Testis (tissue), 3 donors: Measurements from ENCODE around the gene MSI2. TPM values are rescaled to one million over a fixed set of nuclear protein-coding genes. Genes with fewer than 3 reads are reported as not detected.

Experiments used
- DNase-seq: peaks from one replicate; pipeline ENCODE4 v3.0.0-alpha.2; 2019
- H3K27ac ChIP-seq, 2 donors: fragments of 200-600 bp; sonication (generic); one replicate each; pipeline ENCODE4 v1.5.1; 2019
- H3K27me3 ChIP-seq: fragments of 200-600 bp; sonication (generic); one replicate; pipeline ENCODE4 v1.5.1; 2019
- H3K36me3 ChIP-seq: fragments of 200-600 bp; sonication (generic); one replicate; pipeline ENCODE4 v1.5.1; 2017; ENCODE audit warnings: low read depth; ENCODE audit errors: missing control alignments
- H3K4me1 ChIP-seq: fragments of 200-600 bp; sonication (generic); one replicate; pipeline ENCODE4 v1.5.1; 2019
- H3K4me3 ChIP-seq, 2 donors: fragments of 200-600 bp; sonication (generic); one replicate each; pipeline ENCODE4 v1.5.1; 2017 to 2019
- H3K9me3 ChIP-seq: fragments of 200-600 bp; sonication (generic); one replicate; pipeline ENCODE4 v1.5.1; 2017
- POLR2A ChIP-seq: fragments of 450-650 bp; IDR thresholded peaks from one replicate; pipeline ENCODE4 v1.6.1; 2017; ENCODE audit warnings: antibody characterized with exemption, mild to moderate bottlenecking, moderate library complexity
- WGBS, 2 donors: methylation state at CpG; one replicate each; pipeline ENCODE4 v1.1.5; 2018; 5-methylcytosine and 5-hydroxymethylcytosine counted together
- intact Hi-C: fragments of 100-400 bp; cut with DNase I; formaldehyde crosslinking; loops from one replicate; pipeline ENCODE4 v1.15.1; 2023; ENCODE audit warnings: low total_unique reads
- polyA plus RNA-seq: library from polyadenylated mRNA; stranded (reverse); fragments of 350-450 nt; fragmentation: Illumina TruSeq; extraction: RNeasy Lipid Tissue Mini Kit (QIAGEN cat#74804); gene quantifications from one replicate; pipeline ENCODE4 v1.2.3, GENCODE V29; 2014; ENCODE audit warnings: low read depth, low replicate concordance; ENCODE audit not compliant: insufficient read depth
- total RNA-seq, 2 donors: library from RNA; depleted of rRNA; stranded (reverse); fragments of >200 nt; gene quantifications; one replicate each; pipeline ENCODE4 v1.2.3, GENCODE V29; 2016
- TF ChIP-seq, protein P1 (sequence below), 3 experiments: fragments of 450-650 bp in 2 of 3; fragments of 200-600 bp in 1 of 3; sonication (generic) in 1 of 3; IDR thresholded peaks; one replicate each; pipeline ENCODE4 v1.5.1; 2016 to 2019; ENCODE audit warnings: antibody characterized with exemption in 3 of 3, mild to moderate bottlenecking in 2 of 3, moderate library complexity in 1 of 3

Gene MSI2
- total and polyA plus RNA-seq, 3 donors from 2014 or later, result 46.5 to 106 (median 76.6) TPM

DNA sequence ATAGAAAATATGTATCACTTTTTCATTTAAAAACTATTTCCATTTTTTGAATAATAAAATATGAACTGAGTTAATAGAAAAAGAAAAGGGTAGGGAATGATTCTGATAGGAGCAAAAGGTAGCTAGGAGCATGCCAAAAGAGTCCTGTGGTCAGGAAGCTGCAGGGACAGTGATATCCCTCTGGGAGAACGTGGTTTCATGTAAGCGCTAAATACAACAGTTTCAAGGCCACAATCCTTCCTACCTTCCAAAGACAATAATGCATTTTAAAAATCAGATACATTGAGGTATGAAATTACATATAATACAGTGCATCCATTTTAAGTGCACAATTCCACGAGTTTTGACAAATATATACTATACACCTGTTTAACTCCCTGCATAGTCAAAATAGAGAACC is 432.9 kb downstream of the MSI2 start:
- no peak for TF ChIP-seq POLR2A
- TF ChIP-seq, protein P1, sequence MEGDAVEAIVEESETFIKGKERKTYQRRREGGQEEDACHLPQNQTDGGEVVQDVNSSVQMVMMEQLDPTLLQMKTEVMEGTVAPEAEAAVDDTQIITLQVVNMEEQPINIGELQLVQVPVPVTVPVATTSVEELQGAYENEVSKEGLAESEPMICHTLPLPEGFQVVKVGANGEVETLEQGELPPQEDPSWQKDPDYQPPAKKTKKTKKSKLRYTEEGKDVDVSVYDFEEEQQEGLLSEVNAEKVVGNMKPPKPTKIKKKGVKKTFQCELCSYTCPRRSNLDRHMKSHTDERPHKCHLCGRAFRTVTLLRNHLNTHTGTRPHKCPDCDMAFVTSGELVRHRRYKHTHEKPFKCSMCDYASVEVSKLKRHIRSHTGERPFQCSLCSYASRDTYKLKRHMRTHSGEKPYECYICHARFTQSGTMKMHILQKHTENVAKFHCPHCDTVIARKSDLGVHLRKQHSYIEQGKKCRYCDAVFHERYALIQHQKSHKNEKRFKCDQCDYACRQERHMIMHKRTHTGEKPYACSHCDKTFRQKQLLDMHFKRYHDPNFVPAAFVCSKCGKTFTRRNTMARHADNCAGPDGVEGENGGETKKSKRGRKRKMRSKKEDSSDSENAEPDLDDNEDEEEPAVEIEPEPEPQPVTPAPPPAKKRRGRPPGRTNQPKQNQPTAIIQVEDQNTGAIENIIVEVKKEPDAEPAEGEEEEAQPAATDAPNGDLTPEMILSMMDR (IDR thresholded peaks at IDR 0.05), result no peak
- no peak for DNase-seq
- H3K4me1 ChIP-seq, result no peaks in the 10 kb centered on the region
- H3K9me3 ChIP-seq, result no peaks in the 10 kb centered on the region
- intact Hi-C loops, result no loop called here
- H3K27me3 ChIP-seq, result no peaks in the 10 kb centered on the region
- H3K36me3 ChIP-seq, result no peaks in the 10 kb centered on the region
- no peak overlapping the region for H3K4me3 ChIP-seq
- WGBS, 2 donors, result 24 to 41% methylated on average over 3 of the region's 3 CpGs
- H3K27ac ChIP-seq, result no peak overlapping the region

DNA sequence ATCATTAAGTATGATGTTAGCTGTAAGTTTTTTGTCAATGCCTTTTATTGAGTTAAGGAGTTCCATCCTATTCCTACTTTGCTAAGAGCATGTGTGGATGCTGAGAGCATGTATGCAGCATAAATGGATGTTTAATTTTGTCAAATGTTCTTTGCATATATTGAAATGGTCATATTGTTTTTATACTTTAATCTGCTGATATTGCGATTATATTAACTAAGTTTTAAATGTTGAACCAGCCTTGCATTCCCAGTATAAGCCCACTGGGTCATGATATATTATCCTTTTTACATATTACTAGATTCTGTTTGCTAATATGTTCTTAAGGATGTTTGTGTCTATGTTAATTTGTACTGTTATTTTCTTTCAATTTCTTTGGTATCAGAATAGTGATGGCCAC is 435.6 kb downstream of the MSI2 start:
- intact Hi-C loops, result no loop called here
- no peak for DNase-seq
- H3K27me3 ChIP-seq, result no peaks in the 10 kb centered on the region
- H3K36me3 ChIP-seq, result no peaks in the 10 kb centered on the region
- no peak overlapping the region for H3K27ac ChIP-seq
- no peaks in the 10 kb centered on the region for H3K9me3 ChIP-seq
- WGBS, 2 donors, result 92 to 94% methylated on average over 1 of the region's 1 CpG
- no peak overlapping the region for H3K4me3 ChIP-seq
- TF ChIP-seq POLR2A, result no peak
- TF ChIP-seq, protein P1 (IDR thresholded peaks at IDR 0.05), result no peak
- no peaks in the 10 kb centered on the region for H3K4me1 ChIP-seq

DNA sequence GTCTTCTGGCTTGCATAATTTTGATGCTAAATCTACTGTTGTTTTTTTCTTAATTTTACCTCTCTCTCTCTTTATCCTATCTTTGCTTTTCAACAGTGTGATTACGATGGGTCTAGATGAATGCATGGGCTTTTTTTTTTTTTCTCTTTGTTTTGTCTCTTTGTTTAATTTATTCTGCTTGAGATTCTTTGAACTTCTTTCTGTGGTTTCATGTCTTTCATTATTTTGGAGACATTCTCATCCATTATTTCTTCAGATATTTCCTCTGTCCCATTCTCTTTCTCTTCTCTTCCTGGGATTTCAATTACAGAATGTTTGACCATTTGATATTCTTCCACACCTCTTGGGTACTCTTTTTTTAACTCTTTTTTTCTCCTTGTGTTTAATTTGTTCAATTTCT is 436.4 kb downstream of the MSI2 start:
- Histone ChIP-seq H3K9me3 (no peaks in the 10 kb centered on the region), H3K36me3 (no peaks in the 10 kb centered on the region), H3K27me3 (no peaks in the 10 kb centered on the region), H3K4me1 (no peaks in the 10 kb centered on the region), H3K4me3 (no peak overlapping the region), H3K27ac (no peak overlapping the region)
- no peak for DNase-seq
- intact Hi-C loops, result no loop called here
- TF ChIP-seq, protein P1 (IDR thresholded peaks at IDR 0.05), result no peak
- no peak for TF ChIP-seq POLR2A
- WGBS, 2 donors, result 94 to 97% methylated on average over 1 of the region's 1 CpG

DNA sequence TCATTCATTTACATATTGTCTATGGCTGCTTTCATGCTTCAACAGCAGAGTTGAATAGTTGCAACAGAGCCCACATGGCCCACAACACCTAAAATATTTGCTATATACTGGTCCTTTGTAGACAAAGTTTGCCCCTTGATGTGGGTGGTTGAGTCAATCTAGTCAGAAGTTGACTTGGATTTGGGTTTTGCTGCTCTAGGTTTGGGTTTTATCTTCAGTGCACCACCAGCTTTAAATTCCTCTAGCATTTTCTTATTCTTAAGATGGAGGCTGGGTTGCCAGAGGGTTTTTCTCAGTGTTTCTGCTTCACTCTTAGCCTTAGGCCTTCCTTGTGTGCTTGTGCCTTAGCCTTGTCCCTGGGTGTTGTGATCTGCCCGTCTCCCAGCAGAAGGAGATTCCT is 437.7 kb downstream of the MSI2 start:
- no peak overlapping the region for H3K4me3 ChIP-seq
- WGBS, 2 donors, result 92 to 95% methylated on average over 1 of the region's 1 CpG
- no peaks in the 10 kb centered on the region for H3K4me1 ChIP-seq
- H3K27me3 ChIP-seq, result no peaks in the 10 kb centered on the region
- H3K9me3 ChIP-seq, result no peaks in the 10 kb centered on the region
- TF ChIP-seq, protein P1 (IDR thresholded peaks at IDR 0.05), result no peak
- no peak for TF ChIP-seq POLR2A
- DNase-seq, result no peak
- H3K27ac ChIP-seq, result no peak overlapping the region
- intact Hi-C loops, result no loop called here
- H3K36me3 ChIP-seq, result no peaks in the 10 kb centered on the region

DNA sequence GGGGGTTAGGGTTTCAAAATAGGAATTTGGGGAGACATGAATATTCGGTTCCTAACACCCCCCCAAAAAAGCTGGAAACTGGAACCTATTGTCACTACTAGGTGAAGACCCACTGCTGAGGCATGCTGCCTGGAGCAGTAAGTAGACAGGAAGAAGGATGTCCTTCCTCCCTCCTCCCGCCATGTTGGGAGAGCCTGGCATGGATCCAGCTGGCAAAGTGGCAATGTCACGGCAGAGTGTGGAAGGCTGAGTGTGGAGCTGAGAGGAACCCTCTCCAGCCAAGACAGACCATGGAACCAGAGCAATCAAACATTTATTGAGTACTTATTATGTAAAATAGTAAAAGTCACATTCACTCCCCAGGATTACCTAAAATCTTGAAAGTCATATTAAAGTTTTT is 439.7 kb downstream of the MSI2 start:
- intact Hi-C loops, result no loop called here

More for the DNA sequence above, 439.7 kb downstream of the MSI2 start:
- no peak for TF ChIP-seq POLR2A
- Histone ChIP-seq H3K4me3 (no peak overlapping the region), H3K27me3 (no peaks in the 10 kb centered on the region), H3K4me1 (no peaks in the 10 kb centered on the region), H3K36me3 (no peaks in the 10 kb centered on the region), H3K9me3 (no peaks in the 10 kb centered on the region), H3K27ac (no peak overlapping the region)
- 62 to 78% methylated on average over 3 of the region's 3 CpGs for WGBS, 2 donors
- no peak for DNase-seq
